Measurements from ENCODE around the gene PRPF19. TPM values are rescaled to one million over a fixed set of nuclear protein-coding genes. Genes with fewer than 3 reads are reported as not detected.
A peak's percentile ranks its signal among the peaks of the same experiment; 100 is the strongest.

PRPF19 gene
- total RNA-seq, 1 donor from 2014 or later = 58.1 TPM

GRCh38 chr11:60925868-60926267, 19.5 kb upstream of the PRPF19 start:
- peaks cover 23% of the 10 kb centered on the region for H3K36me3 ChIP-seq
- intact Hi-C loops (cut with DNase I) = no loop called here
- no peak overlapping the region for H3K27ac ChIP-seq
- no peaks in the 10 kb centered on the region for H3K9me3 ChIP-seq
- no peak overlapping the region for H3K4me3 ChIP-seq
- H3K4me1 ChIP-seq = peaks cover 18% of the 10 kb centered on the region
- DNase-seq = no peak
- peaks cover 20% of the 10 kb centered on the region for H3K27me3 ChIP-seq (ENCODE audit: low read depth)
- no peak for TF ChIP-seq CTCF (IDR thresholded peaks at IDR 0.05)
- peak in 1 of 2 donors; percentile 29 for ATAC-seq

- DNase-seq = no peak
- H3K4me1 ChIP-seq = peaks cover 18% of the 10 kb centered on the region
- H3K36me3 ChIP-seq = peaks cover 29% of the 10 kb centered on the region
Observed at GRCh38 chr11:60924906-60925853, 18.8 kb upstream of the PRPF19 start.

GRCh38 chr11:60924110-60924905, 17.9 kb upstream of the PRPF19 start, which contains the start of gene TMEM132A:
Gene TMEM132A (plus strand): TSS chr11:60924460. CDS start chr11:60924634, 174 bp downstream.
- intact Hi-C loops (cut with DNase I) = no loop called here
- Histone ChIP-seq H3K36me3 (peaks cover 36% of the 10 kb centered on the region), H3K4me1 (peaks cover 26% of the 10 kb centered on the region), H3K4me3 (peak within 1 kb of the TSS; percentile 64), H3K9me3 (no peaks in the 10 kb centered on the region), H3K27ac (no peak within 1 kb of the TSS), H3K27me3 (ENCODE audit: low read depth) (peaks cover 20% of the 10 kb centered on the region)
- TF ChIP-seq CTCF (IDR thresholded peaks at IDR 0.05) = no peak
- ATAC-seq (peak; percentile 78 to 88), DNase-seq (peak; percentile 75)

More at GRCh38 chr11:60924906-60925853, 18.8 kb upstream of the PRPF19 start:
- Histone ChIP-seq H3K4me3 (peak overlapping the region; percentile 64), H3K27me3 (ENCODE audit: low read depth) (peaks cover 20% of the 10 kb centered on the region), H3K27ac (no peak overlapping the region), H3K9me3 (no peaks in the 10 kb centered on the region)
- ATAC-seq = peak; percentile 2
- intact Hi-C loops (cut with DNase I) = no loop called here
- TF ChIP-seq CTCF (IDR thresholded peaks at IDR 0.05) = no peak

- Histone ChIP-seq H3K27ac (no peak overlapping the region), H3K9me3 (no peaks in the 10 kb centered on the region), H3K4me1 (peaks cover 32% of the 10 kb centered on the region), H3K36me3 (peaks cover 36% of the 10 kb centered on the region), H3K4me3 (peak overlapping the region; percentile 64), H3K27me3 (ENCODE audit: low read depth) (peaks cover 20% of the 10 kb centered on the region)
- intact Hi-C loops (cut with DNase I) = no loop called here
- ATAC-seq (no peak), DNase-seq (no peak)
- TF ChIP-seq CTCF (IDR thresholded peaks at IDR 0.05) = no peak
Observed at GRCh38 chr11:60923800-60924109, 17.4 kb upstream of the PRPF19 start.

- H3K4me3 ChIP-seq = no peak overlapping the region
- ATAC-seq (no peak), DNase-seq (no peak)
- TF ChIP-seq CTCF (IDR thresholded peaks at IDR 0.05) = no peak
- intact Hi-C loops (cut with DNase I) = no loop called here
- peaks cover 36% of the 10 kb centered on the region for H3K4me1 ChIP-seq
- peaks cover 20% of the 10 kb centered on the region for H3K27me3 ChIP-seq (ENCODE audit: low read depth)
- no peak overlapping the region for H3K27ac ChIP-seq
- H3K36me3 ChIP-seq = peaks cover 36% of the 10 kb centered on the region
- no peaks in the 10 kb centered on the region for H3K9me3 ChIP-seq
Observed at GRCh38 chr11:60923326-60923725, 16.9 kb upstream of the PRPF19 start.

Data from lower lobe of right lung (tissue), 2 donors.